Breast epithelium (tissue), 3 donors: ENCODE measurements around the gene ISL2.

Experiments used
- POLR2A ChIP-seq: fragments of 450-650 bp; IDR thresholded peaks from one replicate; pipeline ENCODE4 v1.6.1; 2016; ENCODE audit warnings: antibody characterized with exemption, mild to moderate bottlenecking, moderate library complexity
- TF ChIP-seq, protein P1 (sequence below), 3 donors: fragments of 450-650 bp; IDR thresholded peaks; one replicate each; pipeline ENCODE4 v1.5.1; 2016 to 2017; ENCODE audit warnings: antibody characterized with exemption in 3 of 3, mild to moderate bottlenecking in 3 of 3, moderate library complexity in 3 of 3

DNA sequence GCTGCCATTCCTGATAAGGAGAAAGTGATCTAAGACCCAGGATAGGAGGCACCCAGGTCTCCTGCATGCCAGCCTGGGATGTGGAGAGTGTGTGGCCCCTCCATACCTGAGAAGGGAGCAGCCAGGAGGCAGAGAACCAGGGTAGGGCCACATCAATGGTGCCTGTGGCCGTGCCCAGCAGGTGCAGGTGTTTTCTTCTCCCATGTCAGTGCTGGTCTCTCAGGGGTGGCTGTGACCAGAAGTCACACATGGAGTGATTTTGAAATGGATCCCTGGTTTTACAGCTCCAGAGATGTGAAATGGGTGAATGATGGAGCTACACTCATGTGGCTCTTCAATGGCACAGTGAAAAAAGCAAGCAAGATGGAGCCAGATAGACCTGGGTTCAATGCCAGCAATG lies 3.3 kb upstream of the ISL2 start:
- TF ChIP-seq, protein P1, sequence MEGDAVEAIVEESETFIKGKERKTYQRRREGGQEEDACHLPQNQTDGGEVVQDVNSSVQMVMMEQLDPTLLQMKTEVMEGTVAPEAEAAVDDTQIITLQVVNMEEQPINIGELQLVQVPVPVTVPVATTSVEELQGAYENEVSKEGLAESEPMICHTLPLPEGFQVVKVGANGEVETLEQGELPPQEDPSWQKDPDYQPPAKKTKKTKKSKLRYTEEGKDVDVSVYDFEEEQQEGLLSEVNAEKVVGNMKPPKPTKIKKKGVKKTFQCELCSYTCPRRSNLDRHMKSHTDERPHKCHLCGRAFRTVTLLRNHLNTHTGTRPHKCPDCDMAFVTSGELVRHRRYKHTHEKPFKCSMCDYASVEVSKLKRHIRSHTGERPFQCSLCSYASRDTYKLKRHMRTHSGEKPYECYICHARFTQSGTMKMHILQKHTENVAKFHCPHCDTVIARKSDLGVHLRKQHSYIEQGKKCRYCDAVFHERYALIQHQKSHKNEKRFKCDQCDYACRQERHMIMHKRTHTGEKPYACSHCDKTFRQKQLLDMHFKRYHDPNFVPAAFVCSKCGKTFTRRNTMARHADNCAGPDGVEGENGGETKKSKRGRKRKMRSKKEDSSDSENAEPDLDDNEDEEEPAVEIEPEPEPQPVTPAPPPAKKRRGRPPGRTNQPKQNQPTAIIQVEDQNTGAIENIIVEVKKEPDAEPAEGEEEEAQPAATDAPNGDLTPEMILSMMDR (IDR thresholded peaks at IDR 0.05) = no peak
- TF ChIP-seq POLR2A = no peak
